Measurements from ENCODE around the gene ARID2.

GRCh38 chr12:45695035-45695434, 34.5 kb upstream of the ARID2 start:
- no peak for TF ChIP-seq FOS (IDR thresholded peaks at IDR 0.05; ENCODE audit: low read depth, low read length)
- no peak for TF ChIP-seq CTCF (conservative IDR thresholded peaks at IDR 0.05; ENCODE audit: low read depth, low read length)
